GM19438 (cell line): ENCODE measurements around the gene CDKN2AIP.
"Not testable (repeated sequence)": the region's sequence is repeated elsewhere in the genome, so short reads cannot be mapped to it uniquely, and the experiment has no call there.

Source experiments
- ATAC-seq: cut with Tn5 transposase; IDR thresholded peaks from one replicate; pipeline ENCODE4 v1.9.1; 2021; ENCODE audit warnings: low read depth; ENCODE audit not compliant: unreplicated experiment

Gene CDKN2AIP

DNA sequence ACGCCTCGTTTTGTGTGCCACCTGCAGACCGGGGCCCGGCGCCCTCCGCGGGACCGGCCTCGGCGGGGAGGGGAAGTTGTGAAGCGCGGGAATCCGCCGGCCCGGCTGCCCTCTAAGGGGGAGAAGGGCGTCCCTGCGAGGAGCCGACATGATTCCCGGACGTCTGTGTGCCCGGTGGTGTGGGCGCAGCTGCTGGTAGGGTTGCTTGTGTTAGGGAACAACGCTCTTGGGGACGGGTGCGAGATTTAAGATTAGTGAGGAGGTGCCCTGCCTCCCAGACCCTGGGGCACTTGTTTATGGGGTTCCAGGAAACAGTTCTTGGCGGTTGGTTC lies 627 bp downstream of the CDKN2AIP start:
- peak; percentile 24 for ATAC-seq

DNA sequence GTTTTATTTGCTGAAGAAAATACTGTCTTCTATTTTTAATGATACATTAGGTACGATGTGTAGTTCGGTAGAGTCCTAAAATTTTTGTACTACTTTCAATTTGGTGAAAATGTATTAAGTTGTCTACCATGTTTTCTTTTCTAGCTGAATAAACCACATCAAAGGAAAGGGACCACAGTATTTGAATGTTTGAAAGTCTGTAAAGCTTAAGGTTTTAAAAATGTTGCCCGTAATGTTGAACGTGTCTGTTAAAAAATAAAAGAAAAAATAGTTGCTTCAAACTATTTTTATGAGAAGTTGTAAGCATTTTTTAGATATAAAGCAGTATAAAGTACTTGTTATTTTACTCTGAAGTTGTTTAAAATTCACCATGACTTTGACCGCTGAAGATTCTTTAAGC lies 3.2 kb downstream of the CDKN2AIP start:
- ATAC-seq = no peak

DNA sequence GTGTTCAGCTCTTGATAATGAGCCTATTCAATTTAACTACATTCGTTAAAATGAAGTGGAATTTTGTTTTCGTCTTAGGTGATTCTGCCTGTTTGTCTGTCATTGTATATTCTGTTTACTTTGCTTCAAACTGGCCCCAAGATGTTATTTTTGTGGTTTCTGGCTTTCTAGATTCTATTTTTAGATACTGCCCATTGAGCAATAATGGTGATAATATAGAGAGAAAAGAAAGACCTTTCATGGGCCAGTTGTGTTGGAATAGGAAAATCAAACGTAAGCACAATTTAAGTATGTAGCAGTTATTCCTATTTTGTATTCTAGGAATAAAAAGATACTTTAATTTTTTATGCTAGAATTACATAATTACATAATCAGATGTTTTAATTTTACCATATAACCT lies 4.0 kb downstream of the CDKN2AIP start:
- ATAC-seq = no peak

DNA sequence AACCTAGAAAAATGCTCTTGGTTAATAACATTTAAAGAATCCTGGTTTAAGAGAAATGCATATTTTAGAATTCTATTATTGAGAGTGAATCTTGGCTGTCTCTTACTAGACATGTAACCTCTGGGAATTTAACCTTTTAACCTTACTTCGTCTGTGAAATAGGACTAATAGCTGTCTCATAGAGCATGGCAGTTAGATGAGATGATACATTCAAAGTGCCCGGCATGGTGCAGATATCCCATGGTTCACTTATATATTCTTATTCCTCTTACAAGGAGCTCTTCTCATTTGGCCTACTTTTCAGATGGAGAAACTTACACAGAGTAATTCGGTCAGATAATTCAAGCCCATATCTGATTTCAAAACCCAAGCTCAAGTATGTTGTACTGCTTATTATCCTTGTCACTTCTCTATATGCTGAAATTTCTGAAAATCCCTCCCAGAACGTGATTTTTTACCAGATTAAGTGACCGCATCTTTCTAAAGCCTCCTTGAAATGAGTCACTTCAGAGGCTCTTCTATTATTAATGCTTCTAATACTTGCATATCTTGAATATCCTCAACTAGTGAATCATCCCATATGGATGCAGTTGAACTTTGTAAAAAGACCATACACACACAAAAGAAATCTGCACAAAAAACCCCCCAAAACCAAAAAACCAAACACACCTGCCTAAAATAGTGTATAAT lies 4.9 kb downstream of the CDKN2AIP start:
- no peak for ATAC-seq

DNA sequence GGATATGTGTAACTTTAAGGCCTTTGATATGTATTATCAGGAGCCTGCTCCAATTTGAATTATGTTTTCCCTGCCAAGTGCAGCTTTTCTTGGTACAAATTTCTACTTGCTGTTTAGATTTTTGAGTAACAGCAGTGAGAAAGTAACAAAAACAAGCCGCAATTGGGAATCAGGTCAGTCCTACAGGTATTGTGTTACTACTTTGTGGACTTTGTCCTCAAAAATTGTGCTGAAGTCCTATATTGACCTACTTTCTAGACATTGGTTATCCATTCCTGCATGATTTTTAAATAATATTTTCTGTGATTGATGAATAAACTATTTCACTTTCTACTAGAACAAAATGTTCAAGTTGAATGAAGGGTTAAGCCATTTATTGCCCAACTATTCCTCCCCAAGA lies 5.7 kb downstream of the CDKN2AIP start:
- no peak for ATAC-seq

DNA sequence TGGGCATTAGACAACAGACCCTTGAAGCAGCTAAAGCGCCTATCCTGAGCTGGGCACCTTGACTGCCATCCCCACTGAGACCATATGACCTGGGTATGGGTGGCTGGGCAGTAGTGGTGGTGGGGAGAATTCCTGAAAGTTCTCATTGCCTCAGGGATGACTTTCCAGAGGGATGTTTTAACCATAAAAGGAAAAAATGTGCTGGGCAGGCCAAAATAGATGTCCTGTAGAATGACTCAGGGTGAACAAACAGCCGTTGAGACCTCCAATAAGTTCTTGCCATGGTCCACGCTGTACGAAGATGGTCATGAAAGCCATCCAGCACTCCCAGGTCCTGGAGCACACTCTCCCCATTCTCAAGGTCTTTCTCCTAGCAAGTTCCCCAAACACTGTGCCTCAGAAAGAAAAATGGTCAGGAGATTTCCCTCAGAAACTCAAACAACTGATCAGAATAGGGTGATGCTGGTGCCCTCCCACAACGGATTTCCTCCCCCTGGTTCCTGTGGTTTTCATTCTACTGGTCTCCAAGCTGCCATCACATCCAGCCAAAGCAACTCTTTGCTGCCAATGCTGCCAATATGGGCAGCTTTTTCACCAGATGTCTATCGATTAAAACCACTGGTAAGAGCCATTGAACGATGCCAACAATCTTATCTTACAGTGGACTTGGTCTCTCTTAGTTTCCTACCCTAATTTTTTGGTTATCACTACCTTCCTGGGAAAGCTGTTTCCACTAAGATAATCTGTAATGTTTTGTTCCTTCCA lies 11.2 kb downstream of the CDKN2AIP start:
- no peak for ATAC-seq

DNA sequence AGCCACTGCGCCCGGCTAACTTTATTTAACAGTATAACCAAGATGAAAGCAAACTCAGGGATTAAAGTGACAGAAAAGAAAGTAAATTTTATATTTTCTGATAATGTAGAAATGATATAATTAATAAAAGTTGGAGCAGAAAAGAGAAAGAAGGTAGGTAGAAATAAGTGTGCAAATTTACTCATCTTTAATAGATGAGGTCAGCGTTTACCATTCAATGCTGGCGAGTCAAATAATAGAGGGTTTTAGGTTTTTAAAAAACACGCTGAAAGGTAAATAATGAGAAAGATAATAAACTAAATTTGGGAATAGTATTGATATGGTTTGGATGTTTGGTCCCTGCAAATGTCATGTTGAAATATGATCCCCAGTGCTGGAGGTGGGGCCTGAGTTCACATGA lies 13.6 kb downstream of the CDKN2AIP start:
- no peak for ATAC-seq

DNA sequence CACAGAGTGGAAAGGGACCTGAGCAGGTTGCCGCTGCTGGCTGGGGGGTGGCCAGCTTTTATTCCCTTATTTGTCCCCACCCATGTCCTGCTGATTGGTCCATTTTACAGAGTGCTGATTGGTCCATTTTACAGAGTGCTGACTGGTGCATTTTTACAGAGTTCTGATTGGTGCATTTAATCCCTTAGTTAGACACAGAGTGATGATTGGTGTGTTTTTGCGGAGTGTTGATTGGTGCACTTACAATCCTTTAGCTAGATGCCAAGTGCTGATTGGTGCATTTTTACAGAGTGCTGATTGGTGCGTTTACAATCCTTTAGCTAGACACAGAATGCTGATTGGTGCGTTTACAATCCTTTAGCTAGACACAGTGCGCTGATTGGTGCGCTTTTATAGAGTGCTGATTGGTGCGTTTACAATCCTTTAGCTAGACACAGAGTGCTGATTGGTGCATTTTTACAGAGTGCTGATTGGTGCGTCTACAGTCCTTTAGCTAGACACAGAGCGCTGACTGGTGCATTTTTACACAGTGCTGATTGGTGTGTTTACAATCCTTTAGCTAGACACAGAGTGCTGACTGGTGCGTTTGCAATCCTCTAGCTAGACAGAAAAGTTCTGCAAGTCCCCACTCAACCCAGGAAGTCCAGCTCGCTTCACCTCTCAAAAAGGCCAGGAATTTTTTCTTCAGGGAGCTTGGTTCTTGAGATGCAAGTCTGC lies 19.6 kb downstream of the CDKN2AIP start:
- ATAC-seq = not testable (repeated sequence)

DNA sequence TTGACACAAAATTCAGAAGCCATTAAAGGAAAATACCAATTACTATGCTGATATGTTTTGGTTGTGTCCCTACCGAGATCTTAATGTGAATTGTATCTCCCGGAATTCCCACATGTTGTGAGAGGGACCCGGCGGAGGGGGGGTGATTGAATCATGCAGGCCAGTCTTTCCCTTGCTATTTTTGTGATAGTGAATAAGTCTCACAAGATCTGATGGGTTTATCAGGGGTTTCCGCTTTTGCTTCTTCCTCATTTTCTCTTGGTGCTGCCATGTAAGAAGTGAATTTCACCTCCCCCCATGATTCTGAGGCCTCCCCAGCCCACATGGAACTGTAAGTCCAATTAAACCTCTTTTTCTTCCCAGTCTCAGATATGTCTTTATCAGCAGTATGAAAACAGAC lies 21.4 kb downstream of the CDKN2AIP start:
- not testable (repeated sequence) for ATAC-seq

DNA sequence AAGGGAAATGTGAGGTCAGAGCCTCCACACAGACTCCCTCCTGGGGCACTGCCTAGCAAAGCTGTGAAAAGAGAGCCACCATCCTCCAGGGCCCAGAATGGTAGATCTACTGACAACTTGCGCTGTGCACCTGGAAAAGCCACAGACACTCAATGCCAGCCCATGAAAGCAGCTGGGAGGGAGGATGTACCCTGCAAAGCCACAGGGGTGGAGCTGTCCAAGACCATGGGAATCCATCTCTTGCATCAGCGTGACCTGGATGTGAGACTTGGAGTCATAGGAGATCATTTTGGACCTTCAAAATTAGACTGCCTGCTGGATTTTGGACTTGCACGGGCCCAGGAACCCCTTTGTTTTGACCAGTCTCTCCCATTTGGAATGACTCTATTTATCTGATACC lies 22.8 kb downstream of the CDKN2AIP start:
- no peak for ATAC-seq

DNA sequence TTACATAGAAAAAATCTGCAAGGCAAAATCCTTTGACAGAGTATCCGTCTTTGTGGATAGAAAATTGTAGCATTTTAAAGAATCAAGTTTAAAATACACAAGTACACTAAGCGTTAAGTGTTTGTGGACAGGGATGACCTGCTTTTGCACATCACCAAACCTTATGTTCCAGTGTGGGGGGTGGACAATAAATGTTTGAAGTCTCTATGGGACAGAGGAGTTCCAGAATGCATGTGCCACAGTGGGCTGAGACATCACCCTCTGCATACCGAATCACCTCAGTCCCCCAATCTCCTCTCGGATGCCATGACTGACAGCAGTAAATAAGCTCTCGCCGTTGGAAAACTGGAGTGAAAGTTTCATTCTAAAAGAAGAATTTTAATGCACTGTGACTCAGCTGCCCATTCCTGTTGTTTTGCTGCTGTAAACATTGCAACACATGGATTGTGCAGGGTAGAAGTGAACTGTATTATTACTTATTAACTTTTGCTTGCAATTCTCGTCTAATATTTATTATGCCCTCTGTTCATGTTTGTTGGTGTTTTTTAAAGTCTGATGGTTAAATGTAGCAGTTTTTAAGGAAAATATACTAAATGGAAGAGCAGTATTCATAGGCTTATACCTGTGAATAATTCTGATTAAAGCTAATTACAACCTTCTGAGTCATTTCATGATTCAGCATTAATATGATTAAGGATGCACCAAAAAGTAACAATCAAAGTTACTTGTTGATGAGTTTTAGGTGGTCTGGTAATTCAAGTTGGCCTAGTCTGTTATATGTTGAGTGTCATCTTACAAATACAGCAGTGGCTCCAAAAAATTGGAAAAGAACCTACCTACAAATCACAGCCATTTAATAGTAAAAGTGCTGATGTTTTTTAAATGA lies 24.0 kb downstream of the CDKN2AIP start:
- no peak for ATAC-seq

DNA sequence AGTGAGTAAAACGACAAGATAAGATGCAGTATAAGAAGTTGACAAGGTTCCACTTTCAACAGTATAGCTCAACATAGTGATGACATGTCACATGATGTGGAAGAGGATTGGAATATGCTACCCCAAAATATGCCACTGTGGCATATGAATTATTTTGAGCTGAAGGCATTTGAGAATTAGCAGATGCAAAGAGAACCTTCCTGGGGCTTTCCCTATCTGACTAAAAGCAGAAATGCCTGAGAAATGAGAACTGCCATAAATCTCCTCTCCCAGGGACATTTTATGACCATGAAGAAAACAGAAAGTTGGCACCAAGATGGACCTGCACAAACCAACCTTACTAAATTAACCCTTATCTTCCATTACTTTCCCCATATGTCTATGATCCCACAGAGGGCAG lies 24.8 kb downstream of the CDKN2AIP start:
- ATAC-seq = no peak

DNA sequence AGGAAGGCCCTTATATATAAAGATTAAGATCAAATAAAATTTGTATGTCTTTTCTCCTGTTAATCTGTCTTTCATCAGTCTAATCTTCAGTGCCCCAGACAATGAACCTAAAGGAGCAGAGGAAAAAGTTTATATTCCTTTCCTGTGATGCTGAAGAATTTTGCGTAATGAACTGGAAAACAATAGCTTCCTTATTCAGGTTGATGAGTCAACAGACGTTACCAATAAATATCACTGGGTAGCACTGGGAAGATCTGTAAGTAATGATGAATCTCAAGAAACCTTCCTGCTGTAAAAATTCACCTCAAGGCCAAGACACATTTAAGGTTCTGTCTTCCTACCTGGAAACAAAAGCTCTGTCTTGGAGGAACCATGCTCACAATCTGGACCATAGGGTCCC lies 25.5 kb downstream of the CDKN2AIP start:
- ATAC-seq = no peak

DNA sequence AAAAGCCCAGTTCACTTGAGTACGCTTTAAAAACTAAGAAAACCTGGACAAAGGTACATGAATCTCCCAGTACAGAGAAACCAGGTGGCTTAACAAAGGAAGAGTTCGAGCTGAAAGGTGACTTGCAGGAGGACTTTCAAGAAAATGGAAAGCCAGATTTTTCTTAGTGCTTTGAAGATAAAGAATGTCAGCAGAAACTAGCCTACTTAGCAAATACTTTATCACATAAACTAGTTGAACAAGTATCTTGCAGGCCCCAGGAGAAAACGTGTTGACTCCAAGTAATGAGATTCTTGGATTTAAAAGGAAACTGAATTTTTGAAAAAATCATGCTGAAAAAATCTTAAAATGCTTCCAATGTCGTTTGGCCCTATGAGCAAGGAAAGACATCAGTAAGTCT lies 26.4 kb downstream of the CDKN2AIP start:
- no peak for ATAC-seq

DNA sequence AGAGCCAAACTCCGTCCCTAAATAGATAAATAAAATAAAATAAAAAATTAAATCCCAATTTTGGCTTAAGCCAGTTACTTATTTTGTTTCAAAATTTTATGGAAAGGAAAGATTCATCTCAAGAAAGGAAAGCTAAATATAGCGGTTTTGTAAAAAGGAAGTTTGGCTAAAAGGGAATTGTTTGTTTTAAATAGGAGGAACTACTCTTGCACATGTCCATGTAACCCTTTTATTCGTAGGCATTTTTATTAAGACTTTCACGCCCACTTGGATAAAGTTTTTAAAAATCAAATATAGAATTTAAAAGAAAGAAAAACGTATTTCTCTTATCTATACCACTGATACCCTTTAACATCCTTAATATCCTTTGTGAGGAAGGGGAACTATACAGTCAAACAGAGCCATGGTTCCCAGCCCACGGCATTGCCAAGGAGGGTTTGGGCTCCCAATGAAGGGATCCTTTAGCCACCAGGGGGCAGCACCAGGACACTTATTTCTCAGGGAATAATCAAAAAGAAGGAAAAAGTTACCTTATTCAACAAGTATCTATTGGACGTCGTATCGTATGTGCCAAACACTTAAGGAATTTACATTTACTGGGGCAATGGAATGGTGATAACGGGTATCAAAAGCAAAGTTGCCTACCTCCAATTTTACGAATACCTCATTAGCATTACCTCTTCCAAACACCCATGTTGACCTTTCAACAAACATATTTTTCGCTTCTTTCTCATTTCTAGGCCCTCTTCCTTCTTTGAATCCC lies 27.7 kb downstream of the CDKN2AIP start:
- ATAC-seq = peak; percentile 94

DNA sequence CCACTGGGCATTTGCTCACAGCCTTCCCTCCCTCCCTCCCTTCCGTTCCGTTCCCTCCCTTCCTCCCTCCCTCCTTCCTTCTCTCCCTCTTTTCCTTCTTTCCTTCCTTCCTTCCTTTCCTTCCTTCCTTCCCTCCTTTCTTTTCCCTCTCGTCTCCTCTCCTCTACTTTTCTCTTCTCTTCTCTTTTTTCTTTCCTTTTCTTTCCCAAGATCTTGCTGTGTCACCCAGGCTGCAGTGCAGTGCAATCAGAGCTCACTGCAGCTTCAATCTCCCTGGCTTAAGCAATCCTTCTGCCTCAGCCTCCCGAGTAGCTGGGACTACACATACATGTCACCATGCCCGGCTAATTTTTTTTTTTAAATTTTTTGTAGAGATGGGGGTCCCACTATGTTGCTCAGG lies 33.7 kb downstream of the CDKN2AIP start:
- ATAC-seq = no peak

DNA sequence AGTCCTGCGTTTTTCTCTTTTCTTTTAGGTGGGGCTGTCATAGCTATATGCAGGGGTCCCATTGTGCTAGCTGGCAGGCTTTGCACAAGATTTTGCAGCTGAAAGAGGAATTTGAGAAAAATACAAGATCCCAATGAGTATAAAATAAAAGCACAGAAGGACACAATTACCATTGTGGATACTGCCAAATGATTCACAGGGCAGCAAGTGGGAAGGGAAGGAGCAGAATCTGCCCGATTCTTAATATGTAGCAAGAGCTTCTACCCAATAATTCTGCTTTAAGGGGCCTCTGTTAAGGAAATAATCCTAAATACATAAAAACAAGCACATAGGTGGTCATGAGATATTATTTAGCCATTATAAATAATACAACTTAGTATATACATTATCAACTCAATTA lies 34.5 kb downstream of the CDKN2AIP start:
- no peak for ATAC-seq

DNA sequence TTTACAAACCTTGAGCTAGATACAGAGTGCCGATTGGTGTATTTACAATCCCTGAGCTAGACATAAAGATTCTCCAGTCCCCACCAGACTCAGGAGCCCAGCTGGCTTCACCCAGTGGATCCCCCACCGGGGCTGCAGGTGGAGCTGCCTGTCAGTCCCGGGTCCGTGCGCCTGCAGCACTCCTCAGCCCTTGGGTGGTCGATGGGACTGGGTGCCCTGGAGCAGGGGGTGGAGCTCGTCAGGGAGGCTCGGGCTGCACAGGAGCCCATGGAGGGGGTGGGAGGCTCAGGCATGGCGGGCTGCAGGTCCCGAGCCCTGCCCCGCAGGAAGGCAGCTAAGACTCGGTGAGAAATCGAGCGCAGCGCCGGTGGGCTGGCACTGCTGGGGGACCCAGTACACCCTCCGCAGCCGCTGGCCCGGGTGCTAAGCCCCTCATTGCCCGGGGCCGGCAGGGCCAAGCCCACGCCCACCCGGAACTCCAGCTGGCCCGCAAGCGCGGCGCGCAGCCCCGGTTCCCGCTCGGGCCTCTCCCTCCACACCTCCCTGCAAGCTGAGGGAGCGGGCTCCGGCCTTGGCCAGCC lies 38.2 kb downstream of the CDKN2AIP start:
- not testable (repeated sequence) for ATAC-seq

DNA sequence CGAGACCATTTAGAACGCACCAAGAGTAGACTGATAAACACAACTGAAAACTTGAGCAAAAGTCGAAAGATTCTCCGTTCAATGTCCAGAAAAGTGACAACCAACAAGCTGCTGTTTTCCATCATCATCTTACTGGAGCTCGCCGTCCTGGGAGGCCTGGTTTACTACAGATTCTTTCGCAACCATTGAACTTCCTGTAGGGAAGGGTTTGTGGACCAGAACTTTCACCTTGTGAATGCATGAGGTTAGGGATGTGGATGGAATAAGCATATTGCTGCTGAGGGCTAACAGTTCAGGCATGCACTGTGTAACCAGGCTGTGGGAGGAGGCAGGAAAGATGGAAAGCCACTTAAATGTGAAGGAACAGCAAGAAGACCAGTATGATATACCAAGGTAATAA lies 39.6 kb downstream of the CDKN2AIP start:
- ATAC-seq = no peak
